Measurements from ENCODE around the gene PLOD1.

The PLOD1 gene

GRCh38 chr1:11979851-11980675 is 45.5 kb downstream of the PLOD1 start, which contains the start of gene MFN2:
Gene MFN2 (plus strand): TSS chr1:11980444. CDS start chr1:11989169, 8,725 bp downstream.
- peak; percentile 91 for DNase-seq (ENCODE audit: low read depth)

DNA sequence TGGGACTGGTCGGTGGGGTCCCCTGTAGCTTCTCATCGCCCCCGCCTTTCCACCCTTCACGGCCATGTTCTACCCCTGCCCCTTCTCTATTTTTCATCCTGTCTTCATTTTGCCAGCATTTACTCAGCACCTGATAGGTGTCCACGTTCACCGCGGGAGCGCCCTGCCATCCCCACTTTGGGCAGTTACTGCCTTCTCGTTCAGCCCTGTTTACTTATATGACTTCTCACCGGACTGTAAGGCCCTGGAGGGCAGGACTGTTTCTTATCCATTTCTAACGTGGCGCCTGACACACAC is 46.1 kb downstream of the PLOD1 start:
- DNase-seq (ENCODE audit: low read depth) = no peak

DNA sequence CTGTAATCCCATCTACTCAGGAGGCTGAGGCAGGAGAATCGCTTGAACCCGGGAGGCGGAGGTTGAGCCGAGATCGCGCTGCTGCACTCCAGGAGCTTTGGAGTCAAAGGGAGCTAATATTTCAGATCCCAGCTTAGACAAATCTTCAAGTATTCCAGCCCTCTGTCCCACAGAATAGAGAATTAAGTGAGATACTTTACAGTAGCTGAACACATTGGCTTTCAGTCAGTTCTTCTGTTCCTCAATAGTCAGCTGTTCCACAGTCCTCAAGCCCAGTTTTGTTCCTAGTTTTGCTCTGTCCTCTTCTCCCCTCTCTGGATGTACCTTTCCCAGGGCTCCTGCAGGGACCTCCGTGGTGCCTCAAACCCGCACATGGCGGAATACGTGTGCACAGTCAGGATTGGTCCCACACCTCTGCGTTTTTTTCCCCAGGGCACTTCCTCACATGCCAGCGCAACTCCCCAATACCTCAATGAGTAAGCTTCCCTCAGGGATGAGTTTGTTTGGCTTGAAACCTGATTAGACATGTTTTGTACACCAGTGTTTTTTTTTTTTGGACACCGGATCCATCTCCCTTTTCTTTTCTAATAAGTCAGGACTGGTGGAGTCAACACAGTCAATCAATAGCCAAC is 47.0 kb downstream of the PLOD1 start:
- no peak for DNase-seq (ENCODE audit: low read depth)

GRCh38 chr1:11982010-11982392 is 47.5 kb downstream of the PLOD1 start:
- no peak for DNase-seq (ENCODE audit: low read depth)

DNA sequence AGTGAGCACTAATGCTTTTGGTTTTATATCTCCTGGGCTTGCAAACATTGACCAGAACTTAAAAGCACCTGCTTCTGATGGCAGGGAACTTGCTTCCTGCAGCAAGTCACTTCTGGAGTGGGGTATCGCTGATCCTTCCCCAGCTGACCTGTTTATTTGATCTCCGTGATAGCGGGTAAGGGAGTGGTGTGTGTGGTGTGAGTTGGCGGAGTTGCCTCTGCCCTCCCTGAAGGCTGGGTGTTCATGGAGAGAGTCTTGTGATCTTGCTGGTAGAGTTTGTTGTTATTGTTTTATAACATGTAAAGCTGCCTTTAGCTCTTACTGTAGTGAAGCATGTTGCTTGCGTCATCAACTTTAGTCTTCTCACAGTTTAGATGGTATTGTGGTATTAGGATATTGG is 49.6 kb downstream of the PLOD1 start:
- DNase-seq (ENCODE audit: low read depth) = no peak

GRCh38 chr1:11984576-11984975 is 50.1 kb downstream of the PLOD1 start:
- no peak for DNase-seq (ENCODE audit: low read depth)

DNA sequence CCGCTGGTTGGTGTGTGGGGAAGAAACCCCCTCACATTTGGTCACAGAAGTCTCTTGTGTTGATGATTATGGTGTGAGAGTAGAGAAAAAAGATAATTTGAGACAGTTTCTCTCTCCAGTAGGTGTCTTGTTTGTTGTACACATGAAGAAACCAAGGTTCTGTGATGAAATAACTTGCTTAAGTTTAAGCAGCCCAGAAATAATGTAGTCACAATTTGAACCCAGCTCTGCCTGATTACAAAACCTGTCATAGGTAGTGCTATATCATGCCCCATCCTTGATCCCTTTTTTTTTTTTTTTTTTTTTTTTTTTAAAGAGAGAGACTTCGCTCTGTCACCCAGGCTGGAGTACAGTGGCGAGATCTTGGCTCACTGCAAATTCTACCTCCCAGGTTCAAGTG is 50.7 kb downstream of the PLOD1 start:
- DNase-seq (ENCODE audit: low read depth) = no peak

DNA sequence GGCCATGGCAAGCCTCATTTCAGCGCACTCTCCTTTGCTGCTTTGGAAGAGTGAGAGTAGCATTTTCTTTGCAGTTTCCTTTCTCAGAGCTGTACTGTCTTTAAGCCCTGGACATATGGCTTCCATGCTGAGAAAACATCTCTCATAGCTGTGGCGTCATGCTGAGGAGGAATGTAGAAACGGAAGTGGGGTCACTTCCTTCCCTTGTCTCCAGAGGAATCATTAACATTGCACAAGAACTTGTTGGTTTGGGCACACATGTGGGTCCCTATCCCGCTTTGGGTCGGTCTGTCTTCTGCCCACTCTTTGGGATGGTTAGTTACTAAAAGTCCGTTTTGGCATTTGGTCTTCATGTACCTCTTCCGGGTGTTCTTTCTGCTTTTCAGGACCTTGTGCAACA is 51.3 kb downstream of the PLOD1 start:
- DNase-seq (ENCODE audit: low read depth) = no peak

- DNase-seq (ENCODE audit: low read depth) = no peak
Measured at GRCh38 chr1:11989669-11990068, 55.2 kb downstream of the PLOD1 start.

DNA sequence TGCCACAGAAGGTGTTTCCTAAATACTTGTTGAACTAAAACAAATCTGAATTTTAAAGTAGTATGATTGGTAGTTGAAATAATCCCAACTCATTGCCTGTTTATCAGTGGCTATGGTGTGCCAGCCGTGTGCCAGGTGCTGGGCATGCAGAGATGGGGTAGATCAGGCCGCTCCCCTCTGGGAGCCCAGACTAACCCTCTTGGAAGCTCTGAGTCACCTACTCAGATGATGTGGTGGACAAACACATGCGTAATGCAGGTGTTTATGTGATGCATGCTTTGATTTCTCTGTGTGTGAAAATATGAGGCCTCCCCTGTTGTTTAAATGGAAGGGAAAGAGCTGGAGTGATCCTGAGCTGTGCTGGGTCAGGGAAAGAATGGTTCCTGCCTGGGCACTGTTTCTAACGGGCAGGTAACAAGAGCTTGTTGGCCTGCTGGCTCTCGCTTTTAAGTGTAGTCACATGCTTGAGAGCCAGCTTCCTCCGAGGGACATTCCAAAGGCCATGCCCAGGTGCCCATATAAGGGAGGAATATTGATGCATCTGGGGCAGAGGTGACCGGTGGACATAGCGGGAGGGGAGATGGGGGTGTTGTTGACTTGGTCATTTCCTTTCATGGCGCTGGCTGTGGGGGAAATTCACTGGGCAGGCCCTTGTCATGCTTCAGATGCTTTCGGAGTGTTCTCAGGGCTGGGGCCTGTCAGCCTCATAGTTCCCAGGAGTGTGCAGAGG is 56.0 kb downstream of the PLOD1 start:
- DNase-seq (ENCODE audit: low read depth) = no peak

DNA sequence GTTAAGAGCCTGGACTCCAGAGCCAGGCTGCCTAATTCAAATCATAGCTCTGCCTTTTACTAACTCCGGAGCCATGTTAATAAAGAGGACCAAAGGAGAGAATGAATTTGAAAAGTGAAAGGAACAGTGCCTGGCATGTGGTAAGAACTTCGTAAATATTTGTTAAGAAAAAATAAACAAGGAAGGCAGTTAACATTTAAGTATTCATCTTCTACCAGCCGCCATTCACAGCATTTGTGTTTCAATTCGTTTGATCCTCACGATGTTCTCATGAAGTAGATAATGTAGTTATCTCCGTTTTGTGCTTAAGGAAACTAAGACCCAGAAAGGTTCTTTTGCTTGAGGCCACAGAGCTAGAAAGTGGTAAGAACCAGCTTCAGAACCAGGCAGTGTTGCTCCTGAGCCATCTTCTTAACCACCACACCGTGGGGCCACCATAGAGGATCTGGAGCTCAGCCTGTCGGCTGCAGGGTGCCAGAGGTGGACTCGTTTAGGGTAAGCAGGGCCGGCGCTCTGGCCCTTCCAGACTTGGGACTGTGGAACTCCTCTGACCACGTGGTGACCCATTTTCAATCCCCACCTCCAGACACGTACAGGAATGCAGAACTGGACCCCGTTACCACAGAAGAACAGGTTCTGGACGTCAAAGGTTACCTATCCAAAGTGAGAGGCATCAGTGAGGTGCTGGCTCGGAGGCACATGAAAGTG is 57.6 kb downstream of the PLOD1 start:
- no peak for DNase-seq (ENCODE audit: low read depth)

DNA sequence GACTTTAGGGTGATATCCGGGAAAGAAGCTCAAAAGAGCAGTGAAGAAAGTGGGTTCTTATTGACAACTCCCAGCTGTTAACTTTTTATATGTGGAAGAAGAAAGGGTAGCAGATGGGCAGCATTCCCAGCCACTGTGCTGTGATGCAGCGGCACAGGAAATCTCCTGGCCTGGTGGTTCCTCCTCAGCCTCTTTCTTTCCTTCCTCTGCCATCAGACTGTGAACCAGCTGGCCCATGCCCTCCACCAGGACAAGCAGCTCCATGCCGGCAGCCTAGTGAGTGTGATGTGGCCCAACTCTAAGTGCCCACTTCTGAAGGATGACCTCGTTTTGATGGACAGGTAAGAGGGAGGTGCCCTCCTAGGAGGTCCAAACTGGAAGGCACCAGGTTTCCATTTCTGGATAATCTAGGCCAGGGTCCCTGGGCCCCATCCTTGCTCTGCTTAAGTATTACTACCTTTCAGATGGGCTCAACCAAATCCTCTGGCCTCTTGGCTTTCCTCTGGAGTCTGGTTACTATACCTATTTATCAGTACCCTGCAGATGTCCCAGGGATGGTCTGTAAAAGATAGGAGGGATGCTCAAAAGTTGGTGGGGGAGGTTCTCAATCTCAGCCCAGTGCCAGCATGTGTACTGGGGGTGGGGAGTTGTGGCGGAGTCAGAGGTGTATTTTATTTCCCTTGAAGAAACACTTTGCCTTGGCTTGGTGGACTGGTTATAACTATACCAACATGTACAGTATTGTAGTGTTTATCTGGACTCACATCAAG is 62.7 kb downstream of the PLOD1 start:
- no peak for DNase-seq (ENCODE audit: low read depth)

DNA sequence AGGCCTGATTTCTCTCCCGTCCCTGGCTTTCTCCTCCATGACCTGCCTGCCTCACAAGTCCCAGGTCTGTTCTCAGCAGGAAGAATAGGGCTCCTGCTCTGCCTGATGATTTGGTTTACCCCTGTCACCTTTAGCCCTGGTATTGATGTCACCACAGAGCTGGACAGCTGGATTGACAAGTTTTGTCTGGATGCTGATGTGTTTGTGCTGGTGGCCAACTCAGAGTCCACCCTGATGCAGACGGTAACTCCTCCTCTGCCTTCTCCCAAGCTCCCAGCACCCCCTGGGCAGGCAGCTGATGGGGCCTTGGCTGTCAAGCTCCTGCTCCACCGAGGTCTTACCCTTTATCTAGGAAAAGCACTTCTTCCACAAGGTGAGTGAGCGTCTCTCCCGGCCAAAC is 64.1 kb downstream of the PLOD1 start:
- DNase-seq (ENCODE audit: low read depth) = no peak

GRCh38 chr1:11999236-11999635 is 64.7 kb downstream of the PLOD1 start:
- DNase-seq (ENCODE audit: low read depth) = no peak

DNA sequence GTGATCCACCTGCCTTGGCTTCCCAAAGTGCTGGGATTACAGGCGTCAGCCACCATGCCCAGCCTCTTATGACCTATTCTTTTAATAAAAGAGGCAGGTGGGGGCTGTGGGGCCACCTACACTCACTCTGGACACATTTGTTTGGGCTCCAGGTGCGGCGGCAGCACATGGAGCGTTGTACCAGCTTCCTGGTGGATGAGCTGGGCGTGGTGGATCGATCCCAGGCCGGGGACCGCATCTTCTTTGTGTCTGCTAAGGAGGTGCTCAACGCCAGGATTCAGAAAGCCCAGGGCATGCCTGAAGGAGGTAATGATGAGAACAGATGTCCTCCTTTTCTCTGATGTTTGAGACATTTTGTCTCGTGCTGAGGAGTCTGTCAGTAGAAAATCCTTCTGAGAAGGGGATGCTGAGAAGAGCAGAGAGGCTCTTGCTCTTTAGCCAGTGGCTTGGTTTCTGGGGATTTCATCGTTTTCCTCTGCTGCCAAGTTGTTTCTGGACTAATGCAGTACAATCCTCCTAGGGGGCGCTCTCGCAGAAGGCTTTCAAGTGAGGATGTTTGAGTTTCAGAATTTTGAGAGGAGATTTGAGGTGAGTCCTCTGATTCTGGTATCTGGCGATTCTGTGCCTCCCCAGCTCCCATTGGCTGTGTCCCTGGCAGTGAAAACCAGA is 66.9 kb downstream of the PLOD1 start:
- peak; percentile 16 for DNase-seq (ENCODE audit: low read depth)

DNA sequence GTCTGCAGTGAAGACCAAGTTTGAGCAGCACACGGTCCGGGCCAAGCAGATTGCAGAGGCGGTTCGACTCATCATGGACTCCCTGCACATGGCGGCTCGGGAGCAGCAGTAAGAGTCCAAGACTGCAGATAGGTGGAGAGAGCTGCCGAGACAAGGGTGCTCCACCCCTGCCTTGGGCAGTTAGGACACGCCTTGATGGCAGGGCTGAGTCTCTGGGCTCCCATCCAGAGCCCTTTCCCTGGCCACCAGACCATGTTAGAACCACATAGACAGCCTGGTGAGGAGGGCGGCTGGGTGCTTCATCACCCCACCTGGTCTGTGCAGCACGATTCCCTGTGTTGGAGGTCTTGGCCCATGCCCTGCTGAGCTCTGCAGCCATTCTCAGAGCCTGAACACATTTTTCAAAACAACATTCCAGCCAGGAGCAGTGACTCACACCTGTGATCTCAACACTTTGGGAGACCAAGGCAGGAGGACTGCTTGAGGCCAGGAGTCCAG is 67.5 kb downstream of the PLOD1 start:
- no peak for DNase-seq (ENCODE audit: low read depth)

DNA sequence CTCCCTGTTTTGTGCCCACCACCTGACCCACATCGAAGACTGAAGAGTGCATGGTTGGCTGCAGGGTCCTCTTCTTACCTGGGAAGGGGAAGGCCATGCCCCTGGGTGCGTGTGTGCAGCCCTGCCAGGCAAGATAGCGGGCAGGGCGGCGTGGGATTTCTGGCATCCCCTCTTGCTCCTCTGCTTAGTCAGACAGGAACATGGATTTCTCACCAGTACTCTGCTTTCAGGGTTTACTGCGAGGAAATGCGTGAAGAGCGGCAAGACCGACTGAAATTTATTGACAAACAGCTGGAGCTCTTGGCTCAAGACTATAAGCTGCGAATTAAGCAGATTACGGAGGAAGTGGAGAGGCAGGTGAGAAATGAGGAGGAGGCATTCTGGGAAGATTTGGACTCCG is 69.2 kb downstream of the PLOD1 start:
- DNase-seq (ENCODE audit: low read depth) = no peak

DNA sequence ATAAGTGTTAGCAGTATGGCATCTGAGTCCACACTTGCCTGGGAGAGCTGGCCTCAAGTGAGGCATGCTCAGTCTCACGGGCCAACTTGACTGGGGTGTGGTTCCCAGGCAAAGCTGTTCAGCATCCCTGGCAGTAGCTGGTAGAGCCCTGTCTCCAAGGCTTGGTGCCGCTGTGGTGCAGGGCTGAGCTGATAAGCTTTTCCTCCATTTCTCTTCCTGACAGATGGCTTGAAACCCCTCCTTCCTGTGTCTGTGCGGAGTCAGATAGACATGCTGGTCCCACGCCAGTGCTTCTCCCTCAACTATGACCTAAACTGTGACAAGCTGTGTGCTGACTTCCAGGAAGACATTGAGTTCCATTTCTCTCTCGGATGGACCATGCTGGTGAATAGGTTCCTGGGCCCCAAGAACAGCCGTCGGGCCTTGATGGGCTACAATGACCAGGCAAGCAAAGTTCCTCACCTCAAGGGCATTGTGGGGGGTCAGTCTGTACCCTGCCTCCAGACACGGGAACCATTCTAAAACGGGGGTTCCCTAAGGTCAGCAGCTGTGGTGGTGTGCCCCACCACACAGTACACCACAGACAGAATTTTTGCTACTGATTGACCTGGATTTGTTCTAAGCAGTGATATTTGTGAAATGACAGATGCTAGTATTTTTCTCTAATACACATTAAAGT is 71.1 kb downstream of the PLOD1 start:
- no peak for DNase-seq (ENCODE audit: low read depth)

DNA sequence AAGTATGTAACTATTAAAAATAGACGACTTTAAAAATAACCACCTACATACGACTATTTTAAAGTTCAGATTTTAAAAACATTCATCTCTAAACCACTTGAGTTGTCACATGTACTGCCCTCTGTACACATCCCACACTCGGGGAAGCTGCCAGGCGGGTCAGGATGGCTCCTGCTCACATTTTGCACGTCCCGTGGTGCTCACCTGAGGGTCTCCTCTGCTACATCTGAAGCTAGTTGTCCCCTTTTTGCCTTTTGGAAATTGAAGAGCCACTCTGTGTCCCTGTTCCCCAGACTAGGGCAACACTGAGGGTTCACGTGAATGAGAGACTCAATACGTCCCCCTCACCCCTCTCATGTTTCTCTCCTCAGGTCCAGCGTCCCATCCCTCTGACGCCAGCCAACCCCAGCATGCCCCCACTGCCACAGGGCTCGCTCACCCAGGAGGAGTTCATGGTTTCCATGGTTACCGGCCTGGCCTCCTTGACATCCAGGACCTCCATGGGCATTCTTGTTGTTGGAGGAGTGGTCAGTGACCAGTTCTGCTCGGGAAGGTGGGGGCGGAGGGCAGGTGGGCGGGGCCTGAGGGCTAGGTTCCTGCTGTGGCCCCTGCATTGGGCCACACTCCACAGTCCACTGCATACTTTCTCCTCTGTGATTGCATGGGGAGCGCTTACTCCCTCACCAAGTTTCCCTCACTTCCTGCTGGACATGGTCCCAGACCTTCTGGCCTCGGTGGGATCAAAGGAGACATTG is 71.8 kb downstream of the PLOD1 start:
- DNase-seq (ENCODE audit: low read depth) = no peak

- DNase-seq (ENCODE audit: low read depth) = no peak
Measured at GRCh38 chr1:12007204-12007603, 72.7 kb downstream of the PLOD1 start.
